Right lung (tissue), 5 donors: ENCODE measurements around the gene SCFD2. TPM values are rescaled to one million over a fixed set of nuclear protein-coding genes. Genes with fewer than 3 reads are reported as not detected.
A peak's percentile ranks its signal among the peaks of the same experiment; 100 is the strongest.
"Not testable (repeated sequence)": the region's sequence is repeated elsewhere in the genome, so short reads cannot be mapped to it uniquely, and the experiment has no call there.

Source experiments
- DNase-seq, 2 donors: peaks; one replicate each; pipeline ENCODE4 v3.0.0-alpha.2; 2013
- polyA plus RNA-seq, 5 donors: library from polyadenylated mRNA; unstranded; fragments of 120-200 nt; gene quantifications; one replicate each; pipeline versions ENCODE4 v1.2.1 to v1.2.3, GENCODE V29; 2013; ENCODE audit warnings: inconsistent platforms in 1 of 5, low replicate concordance in 1 of 5; ENCODE audit not compliant: insufficient read length in 5 of 5, insufficient read depth in 1 of 5

Gene SCFD2
- polyA plus RNA-seq, 5 donors, result 10.6 to 14.1 (median 13.5) TPM

GRCh38 chr4:53147711-53148110, 218.2 kb downstream of the SCFD2 start:
- DNase-seq, result no peak

DNA sequence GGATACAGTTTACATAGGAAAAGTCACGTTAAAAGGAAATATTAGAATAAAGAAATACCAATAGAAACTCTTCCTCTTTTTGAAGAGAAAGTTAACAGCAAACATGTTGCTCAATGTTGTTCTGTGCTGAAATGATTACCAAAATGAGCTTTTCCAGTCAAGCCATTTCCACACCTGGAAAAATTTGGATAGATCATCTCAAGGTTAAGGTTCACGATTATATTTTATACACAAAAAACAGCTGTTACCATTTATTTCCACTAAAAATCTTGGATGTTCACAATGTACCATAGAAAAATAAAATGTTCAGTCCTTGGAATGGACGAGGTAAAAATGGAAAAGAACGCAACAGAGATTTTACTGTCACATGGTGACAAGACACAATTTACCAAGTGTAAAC, 218.7 kb downstream of the SCFD2 start:
- no peak for DNase-seq

GRCh38 chr4:53141308-53141707, 224.6 kb downstream of the SCFD2 start:
- no peak for DNase-seq

- DNase-seq, result not testable (repeated sequence)
Measured at GRCh38 chr4:53139256-53139655, 226.6 kb downstream of the SCFD2 start.

- DNase-seq, result no peak
Measured at GRCh38 chr4:53137468-53137867, 228.4 kb downstream of the SCFD2 start.

DNA sequence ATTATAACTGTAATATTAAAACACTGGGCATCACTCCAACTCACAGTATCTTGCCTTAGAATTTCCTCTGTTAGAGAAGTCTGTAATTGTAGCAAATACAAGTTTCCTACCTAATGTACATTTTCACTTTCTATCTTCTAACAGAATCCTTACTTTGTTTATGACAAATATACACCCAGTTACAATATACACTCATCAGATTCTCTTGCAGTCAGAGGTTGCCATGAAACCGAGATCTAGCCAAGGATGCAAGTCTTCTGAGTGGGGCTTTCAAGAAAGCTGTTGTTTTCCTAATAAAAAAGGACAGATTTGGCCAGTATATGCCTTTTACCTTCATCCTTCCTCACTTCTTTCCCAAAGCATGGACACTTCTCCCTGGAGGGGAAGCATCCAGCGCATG, 228.9 kb downstream of the SCFD2 start:
- no peak for DNase-seq

DNA sequence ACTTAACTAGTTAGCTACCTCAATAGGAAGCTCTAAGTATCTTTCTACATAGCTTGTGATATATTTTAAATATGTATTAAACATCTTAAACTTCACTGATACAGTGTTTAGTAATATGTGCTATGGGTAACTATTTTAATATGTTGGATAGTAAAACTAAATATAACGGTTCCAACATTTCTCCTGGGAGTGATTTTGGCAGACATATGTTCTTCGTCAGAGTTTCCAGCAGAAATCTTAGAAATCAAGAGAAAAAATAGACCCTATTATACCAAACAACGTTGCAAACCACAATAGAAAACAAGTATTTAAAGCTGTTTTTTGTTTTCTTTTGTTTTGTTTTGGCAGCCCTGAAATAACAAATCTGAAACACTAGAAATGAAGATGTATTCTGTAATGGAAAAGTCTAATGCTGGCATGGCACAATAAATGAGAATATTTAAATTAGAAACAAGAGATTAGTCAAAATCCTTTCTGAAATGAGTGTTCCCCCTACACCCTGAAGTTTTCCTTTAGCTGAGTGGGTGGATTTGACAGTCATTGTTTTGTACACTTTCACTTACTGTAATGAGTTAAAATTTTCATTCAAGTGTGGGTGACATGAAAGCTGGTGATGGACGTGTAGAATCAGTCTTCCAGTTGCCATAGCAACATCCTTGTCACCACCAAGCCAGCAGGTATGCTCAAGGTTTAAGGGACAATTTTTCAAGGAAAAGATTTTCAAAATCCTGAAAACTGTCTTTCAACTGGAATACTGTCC, 233.5 kb downstream of the SCFD2 start:
- peak in 1 of 2 donors; percentile 46 for DNase-seq

DNA sequence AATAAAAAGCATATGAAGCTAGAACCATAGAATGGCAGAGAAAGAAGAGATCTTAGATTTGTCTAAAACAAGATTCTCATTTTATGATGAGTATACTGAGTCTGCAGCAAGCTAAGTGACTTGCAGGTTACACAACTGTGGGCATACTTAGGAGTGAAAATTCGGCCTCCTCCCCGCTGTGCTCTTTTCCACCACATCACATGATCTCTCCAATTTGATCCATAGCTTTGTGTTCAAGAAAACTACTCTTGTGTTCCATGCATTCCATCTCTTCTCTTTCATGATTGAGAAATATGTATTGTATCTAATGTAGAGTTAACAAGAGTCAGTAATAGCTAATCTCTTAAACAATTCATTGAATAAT, 234.3 kb downstream of the SCFD2 start:
- DNase-seq, result no peak

DNA sequence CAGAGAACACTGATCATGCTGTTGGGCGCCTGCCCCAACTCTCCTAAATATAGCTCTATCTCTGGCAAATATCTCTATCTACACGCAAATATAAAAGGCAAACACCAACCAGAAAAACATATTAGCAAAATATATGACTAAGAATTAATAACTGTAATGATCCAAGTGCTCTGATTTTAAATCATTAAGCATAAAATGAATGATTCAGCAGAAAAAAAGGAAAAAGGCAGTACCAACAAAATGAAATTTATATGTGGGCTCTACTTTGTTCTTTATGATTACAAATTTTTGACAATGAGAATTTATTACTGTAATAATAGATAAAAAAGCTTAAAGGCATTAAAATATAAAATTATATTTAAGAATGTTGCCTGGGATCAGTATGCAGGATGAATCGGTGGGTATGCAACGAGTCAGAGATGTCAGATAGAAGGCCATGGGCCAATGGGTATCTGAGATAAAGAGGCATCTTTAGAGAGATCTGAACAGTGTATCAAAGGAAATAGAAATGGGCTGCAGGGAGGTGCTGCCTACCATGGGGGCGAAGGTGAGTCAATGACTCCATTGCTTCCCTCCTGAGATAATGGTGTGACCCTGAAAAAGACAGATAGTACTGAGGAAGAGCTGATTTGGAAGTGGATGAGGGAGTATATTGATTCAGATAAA, 234.8 kb downstream of the SCFD2 start:
- DNase-seq, result no peak

DNA sequence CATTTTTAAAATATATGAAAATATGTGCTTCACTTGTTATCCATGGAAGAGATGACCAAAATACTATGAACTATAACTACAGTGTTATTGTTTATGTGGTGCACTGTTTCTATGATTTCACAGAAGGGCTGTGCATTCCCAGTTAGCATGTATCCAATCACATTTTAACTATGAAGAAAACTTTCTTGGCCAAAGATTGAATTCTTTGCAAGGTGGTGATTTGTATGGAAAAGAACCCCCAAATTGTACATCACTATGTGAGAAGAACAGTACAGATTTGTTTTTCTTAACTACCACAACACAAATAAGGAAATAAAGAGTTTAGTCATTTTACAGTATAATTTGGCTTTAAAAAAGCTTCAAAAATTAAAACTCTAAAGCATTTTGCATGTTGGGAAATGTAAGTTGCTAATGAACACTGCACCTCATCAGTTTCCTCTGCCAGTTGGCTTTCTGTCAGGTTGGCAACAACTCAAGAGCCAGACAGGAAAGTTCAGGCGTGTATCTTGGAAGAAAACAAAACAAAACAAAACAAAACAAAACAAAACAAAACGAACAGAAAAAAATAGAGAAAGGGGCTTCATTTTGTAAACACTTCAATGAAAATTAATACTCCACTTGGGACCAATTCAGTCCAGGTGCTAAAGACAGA, 237.0 kb downstream of the SCFD2 start:
- DNase-seq, result peak; percentile 89 to 94

- DNase-seq, result no peak
Measured at GRCh38 chr4:53128231-53128630, 237.6 kb downstream of the SCFD2 start.

GRCh38 chr4:53127365-53127764, 238.5 kb downstream of the SCFD2 start:
- DNase-seq, result no peak

DNA sequence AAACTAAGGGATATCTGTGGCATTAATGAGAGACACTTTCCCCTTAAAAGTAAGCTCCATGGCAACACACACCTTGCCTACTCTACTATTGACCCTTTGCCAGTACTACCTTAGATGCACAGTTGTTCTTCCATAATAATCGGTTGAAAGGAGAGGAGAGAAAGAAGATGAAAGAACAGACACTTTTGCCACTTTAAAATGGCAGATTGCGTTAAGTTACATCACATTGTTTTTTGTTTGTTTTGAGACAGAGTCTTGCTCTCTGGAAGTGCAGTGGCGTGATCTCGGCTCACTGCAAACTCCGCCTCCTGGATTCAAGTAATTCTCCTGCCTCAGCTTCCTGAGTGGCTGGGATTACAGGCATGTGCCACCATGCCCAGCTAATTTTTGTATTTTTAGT, 239.8 kb downstream of the SCFD2 start:
- no peak for DNase-seq

- DNase-seq, result no peak
Measured at GRCh38 chr4:53123819-53124218, 242.0 kb downstream of the SCFD2 start.

GRCh38 chr4:53123171-53123570, 242.7 kb downstream of the SCFD2 start:
- no peak for DNase-seq

DNA sequence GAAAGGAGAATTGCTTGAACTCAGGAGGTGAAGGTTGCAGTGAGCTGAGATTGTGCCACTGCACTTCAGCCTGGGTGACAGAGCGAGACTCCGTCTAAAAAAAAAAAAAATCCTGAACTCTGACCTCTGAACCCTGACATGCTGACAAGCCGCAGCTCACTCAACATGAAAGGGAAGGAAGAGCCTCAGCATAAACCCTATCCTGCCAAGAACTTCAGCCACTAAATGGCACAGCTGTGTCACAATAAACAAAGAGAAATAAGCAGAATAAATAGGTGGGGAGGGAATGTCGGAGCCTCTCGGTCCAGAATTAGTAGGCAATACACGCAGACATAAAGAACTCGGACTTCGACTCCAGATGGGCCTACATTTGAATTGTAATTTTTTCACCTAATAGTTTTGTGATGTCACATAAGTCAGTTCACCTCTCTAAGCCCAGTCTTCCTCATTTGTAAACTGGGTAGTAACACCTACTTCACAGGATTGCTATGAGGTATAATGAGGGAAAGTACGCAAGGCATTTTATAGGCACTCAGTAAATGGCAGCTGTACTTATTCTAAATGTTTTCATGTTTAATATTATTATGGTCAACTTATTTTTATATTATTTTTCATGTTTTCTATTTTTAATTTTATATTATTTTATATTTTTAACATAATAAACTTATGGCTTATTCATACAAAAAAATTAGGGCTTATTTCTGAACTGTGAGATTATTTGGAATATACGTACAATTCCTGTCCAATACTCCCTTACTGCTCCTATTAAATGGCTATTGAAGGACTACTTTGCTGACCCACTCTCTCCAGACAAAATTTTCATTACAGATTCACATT, 243.4 kb downstream of the SCFD2 start:
- DNase-seq, result no peak

DNA sequence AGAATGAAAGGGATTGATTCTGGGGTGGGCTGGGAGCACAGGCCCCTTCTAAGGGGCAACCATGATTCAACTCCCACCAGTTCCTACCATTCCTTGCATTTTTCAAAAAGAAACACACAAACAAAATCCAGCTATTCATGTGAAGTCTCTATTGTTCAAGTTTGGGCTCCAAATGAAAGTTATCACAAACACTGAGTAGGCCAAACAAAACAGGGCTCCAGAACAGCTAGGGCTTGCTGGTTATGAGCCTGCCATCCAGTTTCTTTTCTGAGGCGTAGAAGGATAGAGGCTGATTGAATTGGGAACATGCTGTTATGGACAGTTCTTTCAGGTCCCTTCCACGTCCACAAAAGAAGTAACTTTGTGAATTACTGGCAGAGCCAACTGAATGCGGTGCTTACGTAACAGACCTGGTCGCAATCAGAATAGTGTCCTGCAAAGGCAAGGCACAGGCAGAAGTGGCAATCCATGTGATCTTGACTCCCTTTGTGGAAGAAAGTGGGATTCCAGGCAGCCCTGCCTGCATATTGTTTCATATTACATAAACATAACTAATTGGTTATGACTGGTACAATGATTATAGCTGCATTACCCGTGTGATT, 244.5 kb downstream of the SCFD2 start:
- DNase-seq, result no peak

DNA sequence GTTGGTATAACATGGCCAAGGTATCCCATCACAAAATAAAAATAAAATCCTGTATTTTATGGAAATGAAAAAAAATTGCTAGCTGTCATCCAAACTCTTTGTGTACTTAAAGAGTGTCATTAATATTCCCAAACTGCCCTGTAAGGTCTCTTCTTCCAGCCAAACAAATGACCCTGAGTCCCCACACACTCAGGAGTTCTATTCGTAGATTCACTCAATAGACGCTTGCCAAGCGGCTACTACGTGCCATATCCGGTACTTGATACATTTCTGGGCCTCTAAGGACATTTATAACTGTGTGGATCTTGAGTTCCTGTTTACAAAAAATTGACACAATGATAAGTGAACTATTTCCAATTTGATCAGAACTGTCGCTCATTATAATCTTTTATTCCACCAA, 245.1 kb downstream of the SCFD2 start:
- no peak for DNase-seq

DNA sequence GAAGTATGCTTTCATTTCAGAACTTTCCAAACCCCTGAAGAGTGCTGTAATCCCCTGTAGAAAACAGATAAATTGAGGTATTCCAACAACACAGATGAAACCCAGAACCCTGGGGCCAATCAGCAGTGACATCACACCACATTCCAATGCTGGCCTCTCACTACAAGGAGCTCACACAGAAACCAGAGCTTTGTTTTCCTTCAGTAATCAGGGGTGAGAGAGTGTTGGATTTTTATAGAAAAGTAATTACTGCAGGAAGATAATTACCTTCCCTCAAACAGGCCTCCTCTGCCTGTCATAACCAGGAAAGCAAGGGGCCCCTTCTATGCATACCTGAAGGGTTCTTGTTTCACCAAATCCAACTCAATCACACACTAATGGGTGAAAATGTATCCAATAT, 246.2 kb downstream of the SCFD2 start:
- no peak for DNase-seq

DNA sequence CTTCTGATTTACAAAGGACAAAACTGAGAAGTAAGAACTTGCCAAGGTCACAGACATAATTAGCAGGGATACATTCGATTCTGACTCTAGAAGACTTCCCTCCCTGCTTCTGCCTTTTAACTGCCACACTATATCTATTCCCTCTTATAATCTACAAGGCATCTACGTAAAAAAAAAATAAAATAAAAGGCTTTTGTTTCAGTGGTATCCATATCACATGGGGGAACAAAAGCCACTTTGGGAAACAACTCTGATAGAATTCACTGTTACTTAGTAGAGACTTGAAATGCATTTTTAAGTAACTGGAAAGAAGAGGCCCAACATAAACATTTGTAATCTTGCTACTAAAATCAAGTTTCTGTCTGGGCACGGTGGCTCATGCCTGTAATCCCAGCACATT, 247.2 kb downstream of the SCFD2 start:
- DNase-seq, result no peak

DNA sequence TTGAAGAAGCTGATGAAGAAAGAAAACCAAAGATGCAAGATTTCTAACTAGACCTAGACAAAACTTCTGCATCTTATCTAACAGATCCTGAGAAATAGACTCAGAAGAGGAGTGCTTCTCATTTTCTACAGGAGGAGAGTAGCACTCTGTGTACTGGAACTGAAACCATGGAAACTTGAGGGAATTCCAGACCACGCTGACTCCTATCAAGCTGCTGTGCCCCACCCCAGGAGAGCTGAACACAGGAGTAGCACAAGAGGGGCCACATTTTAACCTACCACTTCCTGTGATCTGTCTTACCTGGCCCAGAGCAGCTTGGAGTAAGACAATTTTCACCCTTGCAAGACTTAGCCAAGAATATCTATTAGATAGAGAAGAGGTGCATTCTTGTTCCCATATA, 248.9 kb downstream of the SCFD2 start:
- DNase-seq, result no peak
